SK-N-SH treated with all-trans-retinoic acid at 6 μM for 48 hours (cell line): ENCODE data around the gene NCAM2.

Experiments
- GLIS3 ChIP-seq: fragments of 250-450 bp; sonication (Bioruptor Pico); IDR thresholded peaks from 2 replicates; pipeline ENCODE4 v1.5.0; 2020; ENCODE audit warnings: mild to moderate bottlenecking, moderate library complexity
- RARB ChIP-seq: fragments of 250-450 bp; sonication (Bioruptor Pico); IDR thresholded peaks from 2 replicates; pipeline ENCODE4 v1.8.0; 2021; ENCODE audit warnings: mild to moderate bottlenecking, moderate library complexity
- ZC3H10 ChIP-seq: fragments of 250-450 bp; sonication (Bioruptor Pico); IDR thresholded peaks from 2 replicates; pipeline ENCODE4 v1.5.1; 2021; ENCODE audit warnings: mild to moderate bottlenecking, moderate library complexity
- ZNF8 ChIP-seq: fragments of 450-650 bp; formaldehyde crosslinking; IDR thresholded peaks from 2 replicates; pipeline ENCODE4 v1.5.0; 2020; ENCODE audit warnings: mild to moderate bottlenecking, moderate library complexity
- TF ChIP-seq, protein P1 (sequence below): fragments of 250-450 bp; sonication (Bioruptor Pico); IDR thresholded peaks from 2 replicates; pipeline ENCODE4 v1.8.0; 2020; ENCODE audit warnings: mild to moderate bottlenecking, moderate library complexity, borderline replicate concordance
- TF ChIP-seq, protein P2 (sequence below): fragments of 250-450 bp; sonication (Bioruptor Pico); IDR thresholded peaks from 2 replicates; pipeline ENCODE4 v1.5.1; 2021; ENCODE audit warnings: mild to moderate bottlenecking, moderate library complexity

DNA sequence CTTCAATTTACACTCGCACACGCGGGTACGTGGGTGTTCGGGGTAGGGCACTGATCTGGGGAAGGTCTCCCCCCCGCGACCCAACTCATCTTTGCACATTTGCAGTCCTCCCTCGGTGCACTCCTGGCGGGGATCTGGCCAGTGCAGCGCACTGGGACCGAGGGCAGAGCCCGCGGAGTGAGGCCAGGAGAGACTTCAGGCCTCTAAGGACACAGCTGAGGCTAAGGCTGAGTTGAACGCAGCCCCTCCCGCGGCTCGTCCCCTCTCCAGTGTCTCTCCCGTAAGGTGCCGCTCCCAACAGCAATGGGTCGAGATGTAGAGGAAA, 936 bp upstream of the NCAM2 start:
- TF ChIP-seq ZNF8 (no peak), GLIS3 (CRISPR knock-in tag) (no peak), RARB (CRISPR knock-in tag) (no peak), ZC3H10 (CRISPR knock-in tag) (no peak)
- TF ChIP-seq, protein P1, sequence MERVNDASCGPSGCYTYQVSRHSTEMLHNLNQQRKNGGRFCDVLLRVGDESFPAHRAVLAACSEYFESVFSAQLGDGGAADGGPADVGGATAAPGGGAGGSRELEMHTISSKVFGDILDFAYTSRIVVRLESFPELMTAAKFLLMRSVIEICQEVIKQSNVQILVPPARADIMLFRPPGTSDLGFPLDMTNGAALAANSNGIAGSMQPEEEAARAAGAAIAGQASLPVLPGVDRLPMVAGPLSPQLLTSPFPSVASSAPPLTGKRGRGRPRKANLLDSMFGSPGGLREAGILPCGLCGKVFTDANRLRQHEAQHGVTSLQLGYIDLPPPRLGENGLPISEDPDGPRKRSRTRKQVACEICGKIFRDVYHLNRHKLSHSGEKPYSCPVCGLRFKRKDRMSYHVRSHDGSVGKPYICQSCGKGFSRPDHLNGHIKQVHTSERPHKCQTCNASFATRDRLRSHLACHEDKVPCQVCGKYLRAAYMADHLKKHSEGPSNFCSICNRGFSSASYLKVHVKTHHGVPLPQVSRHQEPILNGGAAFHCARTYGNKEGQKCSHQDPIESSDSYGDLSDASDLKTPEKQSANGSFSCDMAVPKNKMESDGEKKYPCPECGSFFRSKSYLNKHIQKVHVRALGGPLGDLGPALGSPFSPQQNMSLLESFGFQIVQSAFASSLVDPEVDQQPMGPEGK, result no peak
- TF ChIP-seq, protein P2, sequence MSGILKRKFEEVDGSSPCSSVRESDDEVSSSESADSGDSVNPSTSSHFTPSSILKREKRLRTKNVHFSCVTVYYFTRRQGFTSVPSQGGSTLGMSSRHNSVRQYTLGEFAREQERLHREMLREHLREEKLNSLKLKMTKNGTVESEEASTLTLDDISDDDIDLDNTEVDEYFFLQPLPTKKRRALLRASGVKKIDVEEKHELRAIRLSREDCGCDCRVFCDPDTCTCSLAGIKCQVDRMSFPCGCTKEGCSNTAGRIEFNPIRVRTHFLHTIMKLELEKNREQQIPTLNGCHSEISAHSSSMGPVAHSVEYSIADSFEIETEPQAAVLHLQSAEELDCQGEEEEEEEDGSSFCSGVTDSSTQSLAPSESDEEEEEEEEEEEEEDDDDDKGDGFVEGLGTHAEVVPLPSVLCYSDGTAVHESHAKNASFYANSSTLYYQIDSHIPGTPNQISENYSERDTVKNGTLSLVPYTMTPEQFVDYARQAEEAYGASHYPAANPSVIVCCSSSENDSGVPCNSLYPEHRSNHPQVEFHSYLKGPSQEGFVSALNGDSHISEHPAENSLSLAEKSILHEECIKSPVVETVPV (CRISPR knock-in tag), result no peak
